Ovary (tissue), 9 donors: ENCODE measurements around the gene THSD8. TPM values are rescaled to one million over a fixed set of nuclear protein-coding genes. Genes with fewer than 3 reads are reported as not detected.

Experiments
- DNase-seq, 5 donors: peaks; one replicate each; pipeline ENCODE4 v3.0.0-alpha.2; 2019 to 2020
- H3K27ac ChIP-seq, 2 donors: fragments of 200-600 bp; one replicate each; pipeline versions ENCODE4 v1.5.1 to v1.8.0; 2019 to 2022
- H3K27me3 ChIP-seq: fragments of 200-600 bp; one replicate; pipeline ENCODE4 v1.8.0; 2022
- H3K36me3 ChIP-seq: fragments of 200-600 bp; sonication (generic); one replicate; pipeline ENCODE4 v1.5.1; 2019
- H3K4me1 ChIP-seq: one replicate; pipeline ENCODE4 v1.8.1; 2013; ENCODE audit warnings: mild to moderate bottlenecking, moderate library complexity; ENCODE audit not compliant: insufficient read depth
- H3K4me3 ChIP-seq: fragments of 200-600 bp; sonication (generic); one replicate; pipeline ENCODE4 v1.5.1; 2017
- H3K9me3 ChIP-seq, 2 donors: fragments of 200-600 bp in 1 of 2; sonication (generic) in 1 of 2; one replicate each; pipeline versions ENCODE4 v1.5.1 to v1.8.1; 2013 to 2019; ENCODE audit warnings: mild to moderate bottlenecking in 1 of 2, moderate library complexity in 1 of 2
- CTCF ChIP-seq, 3 donors: fragments of 450-650 bp in 2 of 3; fragments of 200-600 bp in 1 of 3; IDR thresholded peaks; one replicate each; pipeline versions ENCODE4 v1.5.1 to v1.8.0; 2016 to 2022; ENCODE audit warnings: antibody characterized with exemption in 3 of 3, mild to moderate bottlenecking in 1 of 3
- EP300 ChIP-seq: sonication (generic); formaldehyde crosslinking; IDR thresholded peaks from one replicate; pipeline ENCODE4 v1.6.1; 2017; ENCODE audit warnings: antibody characterized with exemption
- POLR2A ChIP-seq: fragments of 450-650 bp; IDR thresholded peaks from one replicate; pipeline ENCODE4 v1.6.1; 2017; ENCODE audit warnings: antibody characterized with exemption, mild to moderate bottlenecking, moderate library complexity
- WGBS, 3 donors: extraction: QIAGEN DNeasy Blood & Tissue Kit in 1 of 3; methylation state at CpG; one replicate each; pipeline versions ENCODE4 v1.1.5 to v1.1.7; 2013 to 2017; 5-methylcytosine and 5-hydroxymethylcytosine counted together
- intact Hi-C, 4 donors: fragments of 100-400 bp; cut with DNase I; formaldehyde crosslinking; loops; one replicate each; pipeline versions ENCODE4 v1.11.0 to v1.15.1; 2022 to 2023
- polyA plus RNA-seq, 2 donors: library from polyadenylated mRNA; stranded (reverse); fragments of 200-250 nt in 1 of 2; fragments of 350-450 nt in 1 of 2; fragmentation: Illumina TruSeq in 1 of 2; extraction: RNeasy Lipid Tissue Mini Kit (QIAGEN cat#74804) in 1 of 2; gene quantifications; one replicate each; pipeline ENCODE4 v1.2.3, GENCODE V29; 2013 to 2014
- total RNA-seq, 7 donors: library from RNA; depleted of rRNA in 2 of 7; stranded (reverse); fragments of >200 nt in 2 of 7; fragmentation: NEBNext Ultra II Directional in 3 of 7; extraction: Animal tissue kit (Norgen Biotek cat#: 25700) in 3 of 7; gene quantifications; one replicate each; pipeline versions ENCODE4 v1.1.0 to v1.2.4, GENCODE V29; 2016 to 2023
- donor health status: DM: no; HTN: no; CAD: no; lungs with moderate emphysema.
- donor health status: DM: no; HTN: no; CAD: no.
- donor health status: Bipolar disorder and iron deficiency.
- donor health status: DM: yes; HTN: yes; CAD: no.
- donor health status: DM: no; HTN: no; CAD: no.
- donor health status: DM: yes; HTN: yes; CAD: no.

Gene THSD8
- total and polyA plus RNA-seq, 9 donors, result 0.71 to 7.2 (median 2.6) TPM; not detected in 1

DNA sequence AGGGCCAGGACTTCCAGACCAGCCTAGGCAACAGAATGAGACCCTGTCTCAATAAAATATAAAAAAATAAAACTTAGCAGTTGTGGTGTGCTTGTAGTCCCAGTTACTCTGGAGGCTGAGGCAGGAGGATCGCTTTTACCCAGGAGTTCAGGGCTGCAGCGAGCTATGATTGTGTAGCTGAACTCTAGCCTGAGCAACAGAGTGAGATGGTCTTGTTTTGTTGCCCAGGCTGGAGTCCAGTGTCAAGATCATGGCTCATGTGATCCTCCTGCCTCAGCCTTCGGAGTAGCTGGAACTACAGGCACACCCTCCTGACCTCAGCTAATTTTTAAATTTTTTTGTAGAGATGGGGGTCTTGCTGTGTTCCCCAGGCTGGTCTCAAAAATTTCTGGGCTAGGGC lies 14.9 kb upstream of the THSD8 start:
- peak in 1 of 5 donors; percentile 18 for DNase-seq
- Histone ChIP-seq H3K9me3 (no peaks in the 10 kb centered on the region), H3K36me3 (no peaks in the 10 kb centered on the region), H3K4me1 (peaks cover 17% of the 10 kb centered on the region), H3K27me3 (no peaks in the 10 kb centered on the region), H3K27ac (peak overlapping the region; percentile 72 to 99), H3K4me3 (no peak overlapping the region)
- intact Hi-C loops, result loop anchor here in 1 of 4 donors (10.0 kb wide), 1 partner anchor 1058 kb away; no protein-coding TSS in a partner anchor
- no peak for TF ChIP-seq POLR2A
- TF ChIP-seq CTCF (IDR thresholded peaks at IDR 0.05), result no peak
- no peak for TF ChIP-seq EP300
- WGBS, 3 donors, result 66 to 75% (median 68%) methylated on average over 3 of the region's 3 CpGs

GRCh38 chr19:12787458-12787857 lies 14.4 kb upstream of the THSD8 start:
- Histone ChIP-seq H3K4me3 (no peak overlapping the region), H3K27ac (peak overlapping the region; percentile 72 to 99), H3K36me3 (no peaks in the 10 kb centered on the region), H3K4me1 (peaks cover 17% of the 10 kb centered on the region), H3K9me3 (no peaks in the 10 kb centered on the region), H3K27me3 (no peaks in the 10 kb centered on the region)
- DNase-seq, result peak in 1 of 5 donors; percentile 13
- no peak for TF ChIP-seq EP300
- no peak for TF ChIP-seq POLR2A
- no peak for TF ChIP-seq CTCF (IDR thresholded peaks at IDR 0.05)
- intact Hi-C loops, result loop anchor here in 1 of 4 donors (10.0 kb wide), 1 partner anchor 1057 kb away; no protein-coding TSS in a partner anchor
- 59 to 70% (median 67%) methylated on average over 10 of the region's 10 CpGs for WGBS, 3 donors

DNA sequence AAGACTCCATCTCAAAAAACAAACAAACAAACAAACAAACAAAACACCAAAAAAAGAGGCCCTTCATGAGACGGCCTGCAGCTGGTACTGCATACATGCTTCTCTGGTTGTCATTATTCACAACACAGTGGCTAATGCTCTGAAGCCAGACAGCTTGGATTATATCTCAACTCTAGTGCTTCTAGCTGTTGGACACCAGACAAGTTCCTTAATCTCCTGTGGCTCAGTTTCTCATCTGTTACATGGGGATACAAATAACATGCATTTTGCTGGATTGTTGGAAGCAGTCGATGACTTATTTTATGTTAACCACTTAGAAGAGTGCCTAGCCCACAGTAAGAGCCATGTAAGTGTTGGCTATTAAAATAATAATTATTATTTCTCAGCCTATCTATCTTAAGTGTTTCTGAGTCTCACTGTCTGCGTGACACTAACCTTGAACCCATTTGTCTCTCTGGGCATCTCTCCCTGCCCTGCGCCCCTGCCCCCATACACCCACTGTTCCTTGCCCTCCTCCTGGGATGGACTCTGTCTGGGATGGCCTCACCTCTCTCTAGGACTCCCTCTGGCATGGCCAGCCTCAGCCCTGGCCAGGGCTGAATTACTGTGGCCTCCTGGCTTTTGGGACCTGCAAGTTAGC lies 13.7 kb upstream of the THSD8 start:
- peaks cover 17% of the 10 kb centered on the region for H3K4me1 ChIP-seq
- peak overlapping the region; percentile 95 to 99 for H3K27ac ChIP-seq
- intact Hi-C loops, result loop anchor here in 1 of 4 donors (10.0 kb wide), 1 partner anchor 1057 kb away; no protein-coding TSS in a partner anchor
- no peak for DNase-seq
- H3K36me3 ChIP-seq, result no peaks in the 10 kb centered on the region
- H3K27me3 ChIP-seq, result no peaks in the 10 kb centered on the region
- WGBS, 3 donors, result 27 to 35% (median 34%) methylated on average over 4 of the region's 4 CpGs
- TF ChIP-seq CTCF (IDR thresholded peaks at IDR 0.05) (no peak), EP300 (no peak), POLR2A (no peak)
- no peak overlapping the region for H3K4me3 ChIP-seq
- no peaks in the 10 kb centered on the region for H3K9me3 ChIP-seq

GRCh38 chr19:12788682-12789097 lies 13.2 kb upstream of the THSD8 start:
- intact Hi-C loops, result loop anchor here in 1 of 4 donors (10.0 kb wide), 1 partner anchor 1056 kb away; no protein-coding TSS in a partner anchor
- peak overlapping the region; percentile 80 for H3K4me3 ChIP-seq
- no peak for TF ChIP-seq POLR2A
- TF ChIP-seq CTCF (IDR thresholded peaks at IDR 0.05), result no peak
- no peak for TF ChIP-seq EP300
- peak overlapping the region; percentile 95 to 99 for H3K27ac ChIP-seq
- no peaks in the 10 kb centered on the region for H3K36me3 ChIP-seq
- peak; percentile 86 to 90 (median 87) for DNase-seq
- no peaks in the 10 kb centered on the region for H3K27me3 ChIP-seq
- no peaks in the 10 kb centered on the region for H3K9me3 ChIP-seq
- 1 to 2% (median 2%) methylated on average over 12 of the region's 12 CpGs for WGBS, 3 donors
- H3K4me1 ChIP-seq, result peaks cover 16% of the 10 kb centered on the region
